NCI-H187 (cell line): ENCODE data around the gene KRTAP10-1.
"Not testable (repeated sequence)": the region's sequence is repeated elsewhere in the genome, so short reads cannot be mapped to it uniquely, and the experiment has no call there.

Source experiments
- DNase-seq, 2 experiments: peaks; one replicate each; lab custom pipeline; 2025; lab: John Stamatoyannopoulos, UW

Gene KRTAP10-1

GRCh38 chr21:44539991-44540666, at the start of gene KRTAP10-1:
TSS of gene KRTAP10-1 (minus strand) at chr21:44540195. CDS start at chr21:44540150, 45 bp downstream.
- DNase-seq: no peak

- no peak for DNase-seq
Observed at GRCh38 chr21:44589094-44589493, 49.1 kb upstream of the KRTAP10-1 start.

GRCh38 chr21:44585892-44586291, 45.9 kb upstream of the KRTAP10-1 start:
- no peak for DNase-seq

- DNase-seq: no peak
Observed at GRCh38 chr21:44583800-44584147, 43.8 kb upstream of the KRTAP10-1 start.

GRCh38 chr21:44583089-44583799, 43.2 kb upstream of the KRTAP10-1 start:
- no peak for DNase-seq

- no peak for DNase-seq
Observed at GRCh38 chr21:44582055-44582454, 42.1 kb upstream of the KRTAP10-1 start.

- no peak for DNase-seq
Observed at GRCh38 chr21:44581158-44581557, 41.2 kb upstream of the KRTAP10-1 start.

GRCh38 chr21:44580231-44580821, 40.3 kb upstream of the KRTAP10-1 start, which contains the start of gene KRTAP10-5:
TSS of gene KRTAP10-5 (minus strand) at chr21:44580604. CDS start at chr21:44580578, 26 bp downstream.
- DNase-seq: not testable (repeated sequence)

- DNase-seq: no peak
Observed at GRCh38 chr21:44579833-44580144, 39.8 kb upstream of the KRTAP10-1 start.

- no peak for DNase-seq
Observed at GRCh38 chr21:44579056-44579832, 39.2 kb upstream of the KRTAP10-1 start.

- no peak for DNase-seq
Observed at GRCh38 chr21:44578371-44579055, 38.5 kb upstream of the KRTAP10-1 start.

- DNase-seq: no peak
Observed at GRCh38 chr21:44576025-44576420, 36.0 kb upstream of the KRTAP10-1 start.

- DNase-seq: no peak
Observed at GRCh38 chr21:44575307-44576024, 35.5 kb upstream of the KRTAP10-1 start.

GRCh38 chr21:44574457-44575306, 34.7 kb upstream of the KRTAP10-1 start:
- no peak for DNase-seq

- DNase-seq: not testable (repeated sequence)
Observed at GRCh38 chr21:44573630-44574456, 33.8 kb upstream of the KRTAP10-1 start, which contains the start of gene KRTAP10-4. TSS of gene KRTAP10-4 (plus strand) at chr21:44573729. CDS start at chr21:44573759, 30 bp downstream.

- no peak for DNase-seq
Observed at GRCh38 chr21:44572959-44573583, 33.1 kb upstream of the KRTAP10-1 start.

- DNase-seq: no peak
Observed at GRCh38 chr21:44571844-44572782, 32.1 kb upstream of the KRTAP10-1 start.

GRCh38 chr21:44571296-44571695, 31.3 kb upstream of the KRTAP10-1 start:
- DNase-seq: no peak
